M059J (cell line): ENCODE measurements around the gene CNOT8. TPM values are rescaled to one million over a fixed set of nuclear protein-coding genes. Genes with fewer than 3 reads are reported as not detected.
"Not testable (repeated sequence)": the region's sequence is repeated elsewhere in the genome, so short reads cannot be mapped to it uniquely, and the experiment has no call there.

Experiments used
- DNase-seq: peaks from one replicate; pipeline ENCODE4 v3.0.0-alpha.2; 2012; ENCODE audit warnings: low read depth
- total RNA-seq: library from RNA; depleted of rRNA; stranded (reverse); fragments of >200 nt; shearing (Covaris generic); gene quantifications from 2 replicates; pipeline ENCODE4 v1.2.3, GENCODE V29; 2014; rRNA removed

CNOT8 gene
- 49.8 and 69.7 TPM in 2 replicates for total RNA-seq

- peak; percentile 95 for DNase-seq
Observed at GRCh38 chr5:154858297-154858971, at the start of gene CNOT8. CNOT8 (plus strand) TSS chr5:154858627; CDS start chr5:154863279, 4,652 bp downstream.

GRCh38 chr5:154811239-154811638, 47.2 kb upstream of the CNOT8 start:
- DNase-seq, result no peak

GRCh38 chr5:154811653-154812465, 46.6 kb upstream of the CNOT8 start:
- DNase-seq, result peak; percentile 58

GRCh38 chr5:154813158-154813557, 45.3 kb upstream of the CNOT8 start:
- no peak for DNase-seq

- DNase-seq, result no peak
Observed at GRCh38 chr5:154813736-154814135, 44.7 kb upstream of the CNOT8 start.

GRCh38 chr5:154815025-154815424, 43.4 kb upstream of the CNOT8 start:
- no peak for DNase-seq

GRCh38 chr5:154815684-154816247, 42.7 kb upstream of the CNOT8 start:
- DNase-seq, result no peak

GRCh38 chr5:154816891-154817492, 41.4 kb upstream of the CNOT8 start:
- DNase-seq, result no peak

- no peak for DNase-seq
Observed at GRCh38 chr5:154817815-154818214, 40.6 kb upstream of the CNOT8 start.

- DNase-seq, result no peak
Observed at GRCh38 chr5:154818471-154819116, 39.8 kb upstream of the CNOT8 start.

- no peak for DNase-seq
Observed at GRCh38 chr5:154819546-154819945, 38.9 kb upstream of the CNOT8 start.

- DNase-seq, result no peak
Observed at GRCh38 chr5:154820383-154820782, 38.0 kb upstream of the CNOT8 start.

- DNase-seq, result not testable (repeated sequence)
Observed at GRCh38 chr5:154822896-154823295, 35.5 kb upstream of the CNOT8 start.

GRCh38 chr5:154823605-154824004, 34.8 kb upstream of the CNOT8 start:
- no peak for DNase-seq

GRCh38 chr5:154824070-154824469, 34.4 kb upstream of the CNOT8 start:
- DNase-seq, result no peak

- DNase-seq, result no peak
Observed at GRCh38 chr5:154829181-154829588, 29.2 kb upstream of the CNOT8 start.

- DNase-seq, result peak; percentile 68
Observed at GRCh38 chr5:154829589-154830218, 28.7 kb upstream of the CNOT8 start.

GRCh38 chr5:154830219-154830595, 28.2 kb upstream of the CNOT8 start:
- no peak for DNase-seq

GRCh38 chr5:154830596-154830995, 27.8 kb upstream of the CNOT8 start:
- DNase-seq, result no peak

- DNase-seq, result no peak
Observed at GRCh38 chr5:154831451-154831850, 27.0 kb upstream of the CNOT8 start.

- DNase-seq, result not testable (repeated sequence)
Observed at GRCh38 chr5:154832804-154833203, 25.6 kb upstream of the CNOT8 start.
